K562 (cell line): ENCODE results near the gene ACHE. TPM values are rescaled to one million over a fixed set of nuclear protein-coding genes. Genes with fewer than 3 reads are reported as not detected.
A peak's percentile ranks its signal among the peaks of the same experiment; 100 is the strongest.

Source experiments
- BRF2 ChIP-seq: IDR thresholded peaks from 3 replicates; pipeline ENCODE4 v1.6.1; 2011; ENCODE audit warnings: borderline replicate concordance, mild to moderate bottlenecking; ENCODE audit not compliant: insufficient read length, insufficient read depth
- HDAC2 ChIP-seq: fragments of 450-650 bp; IDR thresholded peaks from 2 replicates; pipeline ENCODE4 v1.6.1; 2016; ENCODE audit warnings: mild to moderate bottlenecking
- HMG20B ChIP-seq: fragments of 250-450 bp; sonication (Bioruptor Pico); IDR thresholded peaks from 2 replicates; pipeline ENCODE4 v1.5.0; 2021; ENCODE audit warnings: mild to moderate bottlenecking
- JUNB ChIP-seq: fragments of 450-650 bp; formaldehyde crosslinking; conservative IDR thresholded peaks from 2 replicates; pipeline ENCODE4 v1.4.0; 2020; ENCODE audit warnings: mild to moderate bottlenecking
- KLF16 ChIP-seq: IDR thresholded peaks from 2 replicates; pipeline ENCODE4 v1.6.1; 2016; ENCODE audit warnings: antibody characterized with exemption
- RBFOX2 ChIP-seq: fragments of 200-400 bp; formaldehyde crosslinking; IDR thresholded peaks from 2 replicates; pipeline ENCODE4 v1.6.1; 2017; ENCODE audit warnings: low read depth, mild to moderate bottlenecking, low read length, moderate library complexity
- SP2 ChIP-seq: IDR thresholded peaks from 2 replicates; pipeline ENCODE4 v1.6.1; 2011; ENCODE audit warnings: mild to moderate bottlenecking, low read depth, low read length, moderate library complexity; ENCODE audit not compliant: poor library complexity, severe bottlenecking; ENCODE audit errors: extremely low read depth
- U2AF1 ChIP-seq: fragments of 200-400 bp; formaldehyde crosslinking; optimal IDR thresholded peaks from 2 replicates; pipeline ENCODE3; 2017; ENCODE audit warnings: mild to moderate bottlenecking, low read depth, low read length, moderate library complexity
- XRCC4 ChIP-seq: IDR thresholded peaks from one replicate; pipeline ENCODE4 v1.6.1; 2011; ENCODE audit not compliant: insufficient read depth, insufficient read length; ENCODE audit errors: extremely low read depth
- ZSCAN32 ChIP-seq: fragments of 450-650 bp; formaldehyde crosslinking; IDR thresholded peaks from 2 replicates; pipeline ENCODE4 v1.4.0; 2020; ENCODE audit warnings: mild to moderate bottlenecking, moderate library complexity
- polyA plus RNA-seq, 8 experiments: library from polyadenylated mRNA; depleted of rRNA in 4 of 8; stranded (reverse) in 5 of 8; unstranded in 3 of 8; fragments of >200 nt; fragmentation: Nextera tagmentation in 2 of 8; fragmentation: Illumina TruSeq in 1 of 8; extraction: Ambion mirVana in 2 of 8; extraction: Trizol in 1 of 8; gene quantifications; 2 replicates each; pipeline versions ENCODE4 v1.2.1 to v1.2.3, GENCODE V29; 2011 to 2014; ENCODE audit warnings: inconsistent platforms in 1 of 8, missing spikeins in 1 of 8
- total RNA-seq, 7 experiments: library from RNA; depleted of rRNA in 6 of 7; stranded (reverse); fragments of >200 nt in 6 of 7; fragmentation: Illumina TruSeq in 2 of 7; extraction: Trizol in 2 of 7; gene quantifications; 2 replicates each; pipeline versions ENCODE4 v1.2.1 to v1.2.3, GENCODE V29; 2011 to 2021; ENCODE audit warnings: low replicate concordance in 1 of 7

Gene ACHE
- total and polyA plus RNA-seq, 9 of the 15 experiments (the other 6 are each of a cell fraction or from before 2014, with no cell fraction given) = 0.04 to 8.8 (median 1.9) TPM

- TF ChIP-seq BRF2 = no peak
- no peak for TF ChIP-seq XRCC4
- no peak for TF ChIP-seq HMG20B (CRISPR knock-in tag)
- TF ChIP-seq HDAC2 = peak; percentile 58; the same call in 1 of the 2 replicates
- no peak for TF ChIP-seq SP2
- TF ChIP-seq RBFOX2 = peak; percentile 84
- no peak for TF ChIP-seq KLF16
- TF ChIP-seq ZSCAN32 (CRISPR knock-in tag) = no peak
- peak; percentile 84 for TF ChIP-seq U2AF1
- TF ChIP-seq JUNB (CRISPR knock-in tag) = no peak
Measured at GRCh38 chr7:100888988-100889750, 6.5 kb downstream of the ACHE start, which contains the start of gene UFSP1 (continued).
